ENCODE results near the gene PLEKHA5. TPM values are rescaled to one million over a fixed set of nuclear protein-coding genes. Genes with fewer than 3 reads are reported as not detected.
"Not testable (repeated sequence)": the region's sequence is repeated elsewhere in the genome, so short reads cannot be mapped to it uniquely, and the experiment has no call there.

Gene PLEKHA5
- total RNA-seq, result 1 to 10 TPM; 4.5 to 5.1 TPM

- Mint-ChIP-seq H3K4me1 (peaks cover 22% of the 10 kb centered on the region), H3K27ac (peak within 1 kb of the TSS; percentile 60), H3K27me3 (peaks cover 40% of the 10 kb centered on the region), H3K9me3 (peaks cover 2% of the 10 kb centered on the region), H3K4me3 (peak within 1 kb of the TSS; percentile 89), H3K36me3 (ENCODE audit: low read depth) (no peaks in the 10 kb centered on the region)
- CTCF ChIA-PET, result no interaction called here
- DNase-seq, result peak; percentile 36
- POLR2A ChIA-PET, result no interaction called here
Observed at GRCh38 chr12:19129486-19130223, at the start of gene PLEKHA5. TSS of gene PLEKHA5 (plus strand) at chr12:19129733. CDS start at chr12:19129800, 67 bp downstream.

- Mint-ChIP-seq H3K36me3 (ENCODE audit: low read depth) (no peaks in the 10 kb centered on the region), H3K4me1 (no peaks in the 10 kb centered on the region), H3K9me3 (no peaks in the 10 kb centered on the region), H3K27me3 (no peaks in the 10 kb centered on the region), H3K4me3 (no peak overlapping the region), H3K27ac (no peak overlapping the region)
- ChIA-PET POLR2A (no interaction called here), CTCF (interaction anchor here (0.8 kb wide), 1 partner anchor 26 kb away, joined by 3 read pairs; no protein-coding TSS in a partner anchor)
- DNase-seq, result no peak
Observed at GRCh38 chr12:19080918-19081317, 48.6 kb upstream of the PLEKHA5 start.

- H3K36me3 Mint-ChIP-seq (ENCODE audit: low read depth), result no peaks in the 10 kb centered on the region
- no peak overlapping the region for H3K27ac Mint-ChIP-seq
- H3K9me3 Mint-ChIP-seq, result no peaks in the 10 kb centered on the region
- no peaks in the 10 kb centered on the region for H3K27me3 Mint-ChIP-seq
- no peak overlapping the region for H3K4me3 Mint-ChIP-seq
- POLR2A ChIA-PET, result no interaction called here
- DNase-seq, result no peak
- CTCF ChIA-PET, result no interaction called here
- no peaks in the 10 kb centered on the region for H3K4me1 Mint-ChIP-seq
Observed at GRCh38 chr12:19082365-19082911, 47.1 kb upstream of the PLEKHA5 start.

GRCh38 chr12:19084547-19084946, 45.0 kb upstream of the PLEKHA5 start:
- ChIA-PET CTCF (no interaction called here), POLR2A (no interaction called here)
- no peak for DNase-seq
- H3K9me3 Mint-ChIP-seq, result no peaks in the 10 kb centered on the region
- no peaks in the 10 kb centered on the region for H3K36me3 Mint-ChIP-seq (ENCODE audit: low read depth)
- peaks cover 2% of the 10 kb centered on the region for H3K27me3 Mint-ChIP-seq
- no peaks in the 10 kb centered on the region for H3K4me1 Mint-ChIP-seq
- no peak overlapping the region for H3K4me3 Mint-ChIP-seq
- H3K27ac Mint-ChIP-seq, result no peak overlapping the region

GRCh38 chr12:19085090-19085489, 44.4 kb upstream of the PLEKHA5 start:
- Mint-ChIP-seq H3K9me3 (no peaks in the 10 kb centered on the region), H3K4me1 (no peaks in the 10 kb centered on the region), H3K36me3 (ENCODE audit: low read depth) (no peaks in the 10 kb centered on the region), H3K27ac (no peak overlapping the region), H3K27me3 (peaks cover 2% of the 10 kb centered on the region), H3K4me3 (no peak overlapping the region)
- ChIA-PET CTCF (interaction anchor here (0.6 kb wide), 2 partner anchors 35 to 322 kb away, joined by 3 read pairs; no protein-coding TSS in a partner anchor), POLR2A (interaction anchor here (0.5 kb wide), 1 partner anchor 379 kb away, joined by 5 read pairs; no protein-coding TSS in a partner anchor)
- DNase-seq, result no peak

- no peak for DNase-seq
- POLR2A ChIA-PET, result no interaction called here
- Mint-ChIP-seq H3K4me1 (no peaks in the 10 kb centered on the region), H3K36me3 (ENCODE audit: low read depth) (no peaks in the 10 kb centered on the region), H3K27ac (no peak overlapping the region), H3K9me3 (no peaks in the 10 kb centered on the region), H3K27me3 (peaks cover 2% of the 10 kb centered on the region), H3K4me3 (no peak overlapping the region)
- CTCF ChIA-PET, result interaction anchor here (0.5 kb wide), 1 partner anchor 234 kb away, joined by 3 read pairs; no protein-coding TSS in a partner anchor
Observed at GRCh38 chr12:19088606-19089005, 40.9 kb upstream of the PLEKHA5 start.

- H3K27me3 Mint-ChIP-seq; POLR2A ChIA-PET; H3K36me3 Mint-ChIP-seq (ENCODE audit: low read depth); H3K4me3 Mint-ChIP-seq; H3K9me3 Mint-ChIP-seq; H3K27ac Mint-ChIP-seq; CTCF ChIA-PET; DNase-seq; H3K4me1 Mint-ChIP-seq: not testable (repeated sequence)
Observed at GRCh38 chr12:19092482-19092881, 37.1 kb upstream of the PLEKHA5 start.

GRCh38 chr12:19093218-19093617, 36.3 kb upstream of the PLEKHA5 start:
- no peaks in the 10 kb centered on the region for H3K9me3 Mint-ChIP-seq
- ChIA-PET POLR2A (no interaction called here), CTCF (no interaction called here)
- H3K4me1 Mint-ChIP-seq, result no peaks in the 10 kb centered on the region
- no peak for DNase-seq
- no peak overlapping the region for H3K4me3 Mint-ChIP-seq
- H3K36me3 Mint-ChIP-seq (ENCODE audit: low read depth), result no peaks in the 10 kb centered on the region
- no peaks in the 10 kb centered on the region for H3K27me3 Mint-ChIP-seq
- no peak overlapping the region for H3K27ac Mint-ChIP-seq

- Mint-ChIP-seq H3K4me3 (no peak overlapping the region), H3K9me3 (no peaks in the 10 kb centered on the region), H3K27ac (no peak overlapping the region), H3K36me3 (ENCODE audit: low read depth) (no peaks in the 10 kb centered on the region), H3K27me3 (no peaks in the 10 kb centered on the region), H3K4me1 (no peaks in the 10 kb centered on the region)
- ChIA-PET CTCF (interaction anchor here (0.8 kb wide), 1 partner anchor 895 kb away, joined by 3 read pairs; no protein-coding TSS in a partner anchor), POLR2A (no interaction called here)
- DNase-seq, result no peak
Observed at GRCh38 chr12:19095331-19095730, 34.2 kb upstream of the PLEKHA5 start.

- Mint-ChIP-seq H3K27ac (no peak overlapping the region), H3K27me3 (no peaks in the 10 kb centered on the region), H3K36me3 (ENCODE audit: low read depth) (no peaks in the 10 kb centered on the region), H3K4me3 (no peak overlapping the region), H3K4me1 (no peaks in the 10 kb centered on the region), H3K9me3 (no peaks in the 10 kb centered on the region)
- CTCF ChIA-PET, result interaction anchor here (0.8 kb wide), 1 partner anchor 50 kb away, joined by 3 read pairs; no protein-coding TSS in a partner anchor
- DNase-seq, result no peak
- POLR2A ChIA-PET, result no interaction called here
Observed at GRCh38 chr12:19095756-19096480, 33.6 kb upstream of the PLEKHA5 start.

- Mint-ChIP-seq H3K4me1 (no peaks in the 10 kb centered on the region), H3K4me3 (no peak overlapping the region), H3K27me3 (peaks cover 2% of the 10 kb centered on the region), H3K36me3 (ENCODE audit: low read depth) (no peaks in the 10 kb centered on the region), H3K9me3 (no peaks in the 10 kb centered on the region), H3K27ac (no peak overlapping the region)
- ChIA-PET POLR2A (no interaction called here), CTCF (no interaction called here)
- DNase-seq, result no peak
Observed at GRCh38 chr12:19105463-19105862, 24.1 kb upstream of the PLEKHA5 start.

GRCh38 chr12:19107750-19108149, 21.8 kb upstream of the PLEKHA5 start:
- no peak overlapping the region for H3K4me3 Mint-ChIP-seq
- no peaks in the 10 kb centered on the region for H3K9me3 Mint-ChIP-seq
- no peak overlapping the region for H3K27ac Mint-ChIP-seq
- ChIA-PET CTCF (no interaction called here), POLR2A (no interaction called here)
- no peaks in the 10 kb centered on the region for H3K4me1 Mint-ChIP-seq
- no peaks in the 10 kb centered on the region for H3K36me3 Mint-ChIP-seq (ENCODE audit: low read depth)
- H3K27me3 Mint-ChIP-seq, result peaks cover 3% of the 10 kb centered on the region
- no peak for DNase-seq

GRCh38 chr12:19110221-19110940, 19.2 kb upstream of the PLEKHA5 start:
- Mint-ChIP-seq H3K4me3 (no peak overlapping the region), H3K27me3 (peaks cover 3% of the 10 kb centered on the region), H3K27ac (no peak overlapping the region), H3K36me3 (ENCODE audit: low read depth) (no peaks in the 10 kb centered on the region), H3K9me3 (no peaks in the 10 kb centered on the region), H3K4me1 (no peaks in the 10 kb centered on the region)
- ChIA-PET POLR2A (no interaction called here), CTCF (no interaction called here)
- no peak for DNase-seq

All from activated CD4-positive, alpha-beta T cell treated with anti-CD3 and anti-CD28 coated beads, Interleukin-2, amount 10 ng/mL, durations not matched to agents 7 days and 5 days (primary cell).